Measurements from ENCODE around the gene DNAI4. TPM values are rescaled to one million over a fixed set of nuclear protein-coding genes. Genes with fewer than 3 reads are reported as not detected.

Gene DNAI4
- polyA plus RNA-seq, 3 donors from 2014 or later, result 0.27 to 0.57 TPM; not detected in 1

DNA sequence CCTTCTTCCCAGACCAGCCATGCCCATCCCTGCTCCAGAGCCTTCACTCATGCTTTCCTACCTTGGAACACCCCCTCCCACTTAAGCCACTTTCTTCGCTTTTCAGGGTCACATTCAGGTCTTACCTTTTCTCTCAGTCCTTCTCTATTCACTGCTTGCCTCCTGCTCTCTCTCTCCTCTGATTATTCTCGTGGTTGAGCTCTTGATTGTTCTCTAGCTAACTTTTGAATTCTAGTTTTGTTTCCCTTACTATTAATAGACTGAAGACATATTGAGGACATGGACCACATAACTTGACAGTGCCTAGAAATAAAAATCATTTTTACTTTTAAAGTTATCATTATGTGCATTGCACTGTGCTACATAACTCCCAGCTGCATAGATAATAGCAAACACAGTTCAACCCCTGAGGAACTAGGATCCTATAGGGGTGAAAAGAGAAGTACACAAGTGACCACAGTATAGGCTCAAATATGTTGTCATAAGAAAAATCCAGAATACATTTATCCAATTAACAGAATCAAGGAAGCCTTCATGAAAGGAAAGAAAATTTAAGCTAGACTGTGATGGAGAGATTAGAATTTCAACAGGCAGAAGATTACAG is 145.1 kb downstream of the DNAI4 start:
- H3K4me3 Mint-ChIP-seq, result no peak overlapping the region
- H3K9me3 Mint-ChIP-seq, result peaks cover 0 to 6% (median 0%) of the 10 kb centered on the region in 6 donors
- H3K4me1 Mint-ChIP-seq, result no peaks in the 10 kb centered on the region
- peaks cover 4 to 8% (median 6%) of the 10 kb centered on the region in 3 donors for H3K27me3 Mint-ChIP-seq (ENCODE audit: low read depth in 3 of 3)
- no peak overlapping the region for H3K27ac Mint-ChIP-seq
- no peak for DNase-seq
- no peaks in the 10 kb centered on the region for H3K36me3 Mint-ChIP-seq

DNA sequence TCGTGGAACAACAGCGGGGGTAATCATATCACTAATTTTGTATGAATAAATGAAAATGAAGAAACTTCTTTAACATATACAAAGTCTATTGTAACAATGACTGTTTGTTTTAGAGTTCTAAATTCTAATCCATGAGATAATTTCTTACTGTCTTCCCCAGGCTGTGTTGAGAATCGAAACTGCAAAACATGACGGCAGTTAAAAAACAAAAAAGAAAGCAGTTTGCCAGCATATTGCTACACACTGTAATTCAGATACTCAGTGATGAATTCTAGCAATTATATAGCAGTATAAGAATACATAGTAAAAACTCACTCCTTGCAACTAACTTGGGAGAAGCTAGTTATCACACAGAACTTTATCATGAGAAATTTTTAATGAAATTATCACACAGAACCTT is 145.7 kb downstream of the DNAI4 start:
- DNase-seq, result no peak

DNA sequence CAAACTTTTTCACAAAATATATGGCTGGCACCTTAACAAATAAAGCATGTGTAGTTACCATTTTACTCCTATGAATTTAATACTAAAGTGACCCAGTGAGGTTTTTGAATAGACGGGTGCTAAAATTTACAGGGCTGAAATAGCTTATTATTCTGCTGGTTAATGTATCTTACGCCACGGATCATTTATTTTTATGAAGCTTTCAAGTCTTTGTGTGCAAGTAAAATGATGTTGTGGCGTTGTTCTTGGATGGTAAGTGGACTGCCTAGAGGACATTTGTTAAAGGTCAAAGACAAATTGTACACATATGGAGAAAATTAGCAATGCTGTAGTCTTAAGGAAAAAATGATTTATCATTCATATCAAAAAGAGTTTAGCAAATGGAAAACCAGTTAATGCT is 146.4 kb downstream of the DNAI4 start:
- no peak overlapping the region for H3K4me3 Mint-ChIP-seq
- peaks cover 0 to 3% (median 0%) of the 10 kb centered on the region in 6 donors for H3K9me3 Mint-ChIP-seq
- no peaks in the 10 kb centered on the region for H3K36me3 Mint-ChIP-seq
- H3K4me1 Mint-ChIP-seq, result no peaks in the 10 kb centered on the region
- no peak overlapping the region for H3K27ac Mint-ChIP-seq
- no peak for DNase-seq
- H3K27me3 Mint-ChIP-seq (ENCODE audit: low read depth in 3 of 3), result peaks cover 4 to 8% (median 6%) of the 10 kb centered on the region in 3 donors

More for the DNA sequence above, 145.7 kb downstream of the DNAI4 start:
- Mint-ChIP-seq H3K36me3 (no peaks in the 10 kb centered on the region), H3K4me1 (no peaks in the 10 kb centered on the region), H3K27me3 (ENCODE audit: low read depth in 3 of 3) (peaks cover 4 to 8% (median 6%) of the 10 kb centered on the region in 3 donors), H3K27ac (no peak overlapping the region), H3K4me3 (no peak overlapping the region), H3K9me3 (peaks cover 0 to 3% (median 0%) of the 10 kb centered on the region in 6 donors)

DNA sequence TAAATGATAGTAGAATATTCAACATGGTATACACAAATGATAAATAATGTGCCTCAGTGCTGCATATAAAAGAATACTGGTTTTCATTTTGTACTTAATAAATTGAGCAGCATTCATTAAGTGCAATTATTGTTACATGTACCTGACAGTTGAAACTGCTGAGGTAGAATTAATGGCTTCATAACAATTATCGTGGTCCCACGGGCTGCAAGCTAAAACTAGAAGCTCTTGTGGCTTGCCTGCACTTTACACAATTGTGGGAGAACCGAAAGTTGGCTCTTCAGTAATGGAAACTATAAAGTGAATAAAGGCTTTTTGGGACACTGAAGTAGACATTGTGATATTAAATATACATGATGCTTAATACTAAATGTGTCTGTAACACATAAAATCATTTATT is 146.8 kb downstream of the DNAI4 start:
- H3K4me3 Mint-ChIP-seq, result no peak overlapping the region
- H3K9me3 Mint-ChIP-seq, result peaks cover 0 to 3% (median 0%) of the 10 kb centered on the region in 6 donors

DNA sequence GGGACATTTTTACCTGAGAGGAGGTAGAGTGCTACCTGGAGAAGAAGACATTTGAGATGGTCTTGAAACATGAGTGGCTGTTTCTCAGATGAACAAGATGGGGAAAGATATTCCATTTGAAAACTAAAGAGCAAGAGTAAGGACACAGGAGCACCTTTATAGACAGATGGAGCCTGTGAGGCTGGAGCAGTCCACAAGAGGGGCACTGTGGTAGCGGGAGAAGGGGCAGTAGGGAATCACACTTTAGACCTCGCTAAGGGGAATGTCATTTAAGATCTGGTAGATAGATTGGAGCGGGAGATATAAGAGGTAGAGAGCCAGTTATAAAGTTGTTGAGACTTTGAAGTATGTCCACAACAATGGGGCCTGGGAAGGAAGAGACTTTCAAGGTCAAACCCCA is 149.0 kb downstream of the DNAI4 start:
- H3K4me3 Mint-ChIP-seq, result no peak overlapping the region
- no peaks in the 10 kb centered on the region for H3K4me1 Mint-ChIP-seq
- no peak overlapping the region for H3K27ac Mint-ChIP-seq
- no peaks in the 10 kb centered on the region for H3K9me3 Mint-ChIP-seq
- peaks cover 4 to 6% (median 5%) of the 10 kb centered on the region in 3 donors for H3K27me3 Mint-ChIP-seq (ENCODE audit: low read depth in 3 of 3)
- no peaks in the 10 kb centered on the region for H3K36me3 Mint-ChIP-seq
- DNase-seq, result no peak

More for the DNA sequence above, 146.8 kb downstream of the DNAI4 start:
- no peak for DNase-seq
- Mint-ChIP-seq H3K4me1 (no peaks in the 10 kb centered on the region), H3K36me3 (no peaks in the 10 kb centered on the region), H3K27me3 (ENCODE audit: low read depth in 3 of 3) (peaks cover 4 to 8% (median 6%) of the 10 kb centered on the region in 3 donors), H3K27ac (no peak overlapping the region)

DNA sequence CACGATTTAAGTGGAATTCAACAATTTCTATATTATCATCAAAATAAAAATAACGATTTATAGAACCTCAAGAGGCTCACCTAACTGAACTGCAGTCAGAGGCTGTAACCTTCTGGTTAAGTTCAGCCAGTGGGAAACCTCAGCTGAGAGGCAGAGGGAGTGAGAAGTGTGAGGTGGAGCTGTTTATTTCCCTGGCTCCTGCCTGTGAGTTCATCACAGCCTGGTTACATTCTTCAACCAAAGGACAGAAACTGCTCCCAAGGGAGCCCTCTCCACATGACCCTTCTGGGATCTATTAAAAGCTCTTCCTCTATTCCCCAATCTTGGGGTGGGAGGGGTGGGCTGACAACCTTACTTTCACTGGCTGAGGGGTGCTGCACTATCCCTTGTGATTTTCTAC is 150.2 kb downstream of the DNAI4 start:
- Mint-ChIP-seq H3K9me3 (no peaks in the 10 kb centered on the region), H3K36me3 (no peaks in the 10 kb centered on the region), H3K27me3 (ENCODE audit: low read depth in 3 of 3) (peaks cover under 1 to 2% (median 2%) of the 10 kb centered on the region in 3 donors), H3K4me1 (no peaks in the 10 kb centered on the region), H3K27ac (no peak overlapping the region), H3K4me3 (no peak overlapping the region)
- no peak for DNase-seq

DNA sequence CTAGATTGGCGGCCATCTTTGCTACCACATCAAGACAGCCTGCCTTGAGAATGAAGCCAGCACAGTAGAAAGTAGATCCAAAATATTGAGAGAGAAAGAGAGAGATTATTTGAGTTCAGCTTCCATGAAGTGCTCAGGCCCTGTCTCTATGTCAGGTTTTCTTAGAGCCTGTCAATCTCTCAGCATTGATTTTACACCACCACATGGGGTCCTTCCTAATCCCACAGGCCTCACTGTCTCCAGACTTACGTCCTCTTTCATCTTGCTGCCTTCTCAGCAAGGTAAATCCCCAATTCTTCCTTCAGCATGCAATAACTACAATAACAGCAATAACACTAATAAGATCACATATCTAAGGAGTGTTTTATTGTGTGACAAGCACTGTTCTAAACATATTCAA is 151.4 kb downstream of the DNAI4 start:
- no peaks in the 10 kb centered on the region for H3K36me3 Mint-ChIP-seq
- H3K9me3 Mint-ChIP-seq, result no peaks in the 10 kb centered on the region
- no peaks in the 10 kb centered on the region for H3K4me1 Mint-ChIP-seq
- no peak overlapping the region for H3K4me3 Mint-ChIP-seq
- no peak overlapping the region for H3K27ac Mint-ChIP-seq
- DNase-seq, result no peak
- peaks cover 0 to 2% (median 0%) of the 10 kb centered on the region in 3 donors for H3K27me3 Mint-ChIP-seq (ENCODE audit: low read depth in 3 of 3)

DNA sequence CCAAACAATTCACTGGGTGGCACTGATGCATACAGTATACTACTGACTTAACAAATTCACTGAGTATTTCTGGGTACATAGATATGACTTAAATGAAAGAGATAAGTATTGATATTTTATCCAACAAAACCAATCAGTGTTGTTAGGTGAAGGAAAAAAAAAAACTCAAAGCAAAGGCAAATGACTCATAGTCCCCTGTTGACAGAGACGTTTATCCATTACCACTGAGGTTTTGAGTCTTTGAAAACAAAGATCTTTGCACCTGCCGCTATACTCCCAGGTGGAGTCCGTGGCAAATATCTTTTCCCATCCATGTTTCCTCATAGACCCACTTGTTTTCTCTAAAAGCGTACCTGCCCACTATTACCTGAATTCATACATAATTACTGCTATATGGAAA is 154.0 kb downstream of the DNAI4 start:
- Mint-ChIP-seq H3K4me1 (no peaks in the 10 kb centered on the region), H3K27ac (no peak overlapping the region), H3K27me3 (ENCODE audit: low read depth in 3 of 3) (peaks cover 0 to 2% (median 1%) of the 10 kb centered on the region in 3 donors), H3K4me3 (no peak overlapping the region), H3K9me3 (no peaks in the 10 kb centered on the region), H3K36me3 (no peaks in the 10 kb centered on the region)
- DNase-seq, result no peak

DNA sequence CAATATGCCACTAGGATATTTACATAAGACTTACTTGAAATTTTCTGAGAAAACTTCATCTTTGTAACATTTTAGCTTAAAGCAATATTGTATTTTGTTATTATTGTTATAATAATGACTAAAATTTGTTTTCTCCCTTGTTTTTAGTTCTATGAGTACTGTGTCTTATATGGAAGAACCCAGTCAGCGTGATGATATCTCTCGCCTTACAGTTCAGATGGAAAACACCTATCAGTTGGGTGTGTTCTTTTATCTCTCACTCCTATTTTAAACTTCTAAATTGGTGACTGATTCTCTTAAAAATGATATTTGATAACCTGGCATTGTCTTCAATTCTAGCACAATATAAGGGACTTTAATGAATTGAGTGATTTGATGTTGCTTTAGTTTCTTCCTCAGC is 154.4 kb downstream of the DNAI4 start:
- Mint-ChIP-seq H3K36me3 (no peaks in the 10 kb centered on the region), H3K27me3 (ENCODE audit: low read depth in 3 of 3) (peaks cover 0 to 1% (median 0%) of the 10 kb centered on the region in 3 donors), H3K27ac (no peak overlapping the region), H3K4me3 (peak overlapping the region in 1 of 5 donors; percentile 39), H3K9me3 (no peaks in the 10 kb centered on the region), H3K4me1 (no peaks in the 10 kb centered on the region)
- DNase-seq, result no peak

DNA sequence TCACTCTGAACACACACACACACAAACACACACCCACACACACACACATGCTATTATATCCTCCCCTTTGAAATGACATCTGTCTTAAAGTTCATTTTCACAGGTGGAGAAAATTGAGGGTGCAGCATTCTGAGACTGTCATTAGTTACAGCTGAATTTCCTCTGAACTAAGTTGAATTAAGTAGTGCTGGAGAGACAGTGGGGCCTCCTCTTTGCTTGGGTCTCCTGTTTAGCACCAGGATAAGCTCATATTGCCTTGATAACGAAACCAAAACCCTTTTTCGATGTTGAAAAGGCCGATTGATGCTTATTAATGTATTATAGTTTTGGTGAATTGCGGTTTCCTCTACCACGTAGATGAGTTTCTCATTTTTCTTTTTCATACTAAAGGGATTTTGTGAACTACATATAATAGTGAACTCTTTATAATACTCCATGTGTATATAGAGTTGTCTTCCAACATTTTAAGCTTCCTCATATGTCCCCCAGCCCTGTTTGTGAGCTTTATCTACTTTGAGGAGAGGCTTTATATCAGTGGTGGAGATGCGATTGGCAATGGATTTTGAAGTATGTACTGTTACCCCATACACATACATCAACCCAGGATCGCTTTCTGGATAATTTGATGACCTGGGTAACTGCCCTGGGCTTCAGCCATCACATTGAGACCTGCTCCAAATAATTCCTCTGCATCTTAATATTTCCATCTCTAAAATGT is 155.0 kb downstream of the DNAI4 start:
- Mint-ChIP-seq H3K4me3 (peak overlapping the region in 1 of 5 donors; percentile 74), H3K36me3 (no peaks in the 10 kb centered on the region), H3K9me3 (no peaks in the 10 kb centered on the region), H3K27me3 (ENCODE audit: low read depth in 3 of 3) (peaks cover 0 to 1% (median 0%) of the 10 kb centered on the region in 3 donors), H3K4me1 (no peaks in the 10 kb centered on the region), H3K27ac (peak overlapping the region in 1 of 6 donors; percentile 50)
- DNase-seq, result peak in 1 of 3 donors; percentile 4

DNA sequence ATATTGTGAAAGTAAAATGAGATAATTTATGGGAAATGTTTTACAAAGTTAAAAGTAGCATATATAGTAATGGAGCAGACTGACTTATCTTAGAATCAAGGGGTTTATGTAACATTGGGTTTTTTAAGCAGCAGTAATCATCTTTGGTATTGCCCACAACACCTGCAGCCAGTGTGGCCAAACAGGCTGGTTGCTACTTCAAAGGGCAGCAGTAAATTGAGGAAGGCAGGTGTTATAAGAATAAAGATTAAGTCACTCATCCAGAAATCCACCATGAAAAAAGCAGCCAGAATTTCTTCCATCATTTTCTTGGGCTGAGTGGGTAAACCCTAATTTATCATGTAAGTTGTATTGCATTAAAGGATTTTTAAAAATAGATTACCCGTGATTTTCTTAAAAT is 155.7 kb downstream of the DNAI4 start:
- Mint-ChIP-seq H3K36me3 (no peaks in the 10 kb centered on the region), H3K27ac (no peak overlapping the region), H3K4me3 (no peak overlapping the region), H3K4me1 (no peaks in the 10 kb centered on the region), H3K9me3 (no peaks in the 10 kb centered on the region), H3K27me3 (ENCODE audit: low read depth in 3 of 3) (peaks cover 0 to 1% (median 0%) of the 10 kb centered on the region in 3 donors)
- DNase-seq, result no peak

DNA sequence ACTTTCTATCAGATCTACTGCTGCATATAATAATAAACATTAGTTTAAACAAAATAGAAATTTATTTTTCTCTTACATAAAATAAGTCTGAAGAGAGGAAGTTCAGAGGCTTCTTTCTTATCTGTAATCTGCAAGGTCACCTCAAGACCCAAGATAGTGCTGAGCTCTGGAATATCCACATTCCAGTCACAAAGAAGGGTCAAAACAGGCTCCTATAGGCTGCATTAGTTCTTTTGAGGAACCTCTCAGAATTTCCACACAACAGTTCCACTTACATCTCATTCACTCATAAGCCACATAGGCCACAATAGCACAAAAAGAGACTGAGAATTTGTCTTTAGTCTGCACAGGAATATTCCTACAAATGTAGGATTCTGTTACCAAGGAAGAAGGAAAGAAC is 157.0 kb downstream of the DNAI4 start:
- Mint-ChIP-seq H3K9me3 (no peaks in the 10 kb centered on the region), H3K36me3 (no peaks in the 10 kb centered on the region), H3K27me3 (ENCODE audit: low read depth in 3 of 3) (peaks cover 0 to 1% (median 0%) of the 10 kb centered on the region in 3 donors), H3K4me3 (no peak overlapping the region), H3K27ac (no peak overlapping the region), H3K4me1 (no peaks in the 10 kb centered on the region)
- DNase-seq, result no peak

DNA sequence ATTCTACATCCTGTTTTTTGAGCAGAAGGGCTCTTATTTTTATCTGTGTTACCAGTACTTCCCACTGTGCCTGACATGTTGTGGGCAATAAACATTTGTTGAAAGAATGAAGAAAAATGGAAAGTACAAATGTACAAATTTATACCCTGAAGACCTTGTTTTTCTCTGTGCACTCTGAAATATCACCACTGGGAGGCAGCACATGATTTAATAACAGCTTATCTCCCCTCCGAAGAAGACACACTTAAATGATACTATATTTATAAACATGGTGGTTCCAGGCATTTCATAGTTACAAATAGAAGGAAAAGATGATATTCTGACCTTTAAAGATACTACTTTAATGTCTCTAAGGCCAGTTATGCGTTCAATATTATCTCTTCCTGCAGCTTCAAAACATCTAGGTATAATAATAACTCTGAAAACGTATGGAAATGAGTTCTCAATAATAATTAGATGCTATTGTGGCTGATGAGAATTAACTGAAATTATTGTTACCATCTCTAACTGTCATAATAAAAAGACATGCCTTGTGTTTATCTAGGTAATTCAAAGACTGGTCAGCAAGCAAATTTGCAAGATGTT is 159.6 kb downstream of the DNAI4 start:
- no peaks in the 10 kb centered on the region for H3K9me3 Mint-ChIP-seq

More for the DNA sequence above, 159.6 kb downstream of the DNAI4 start:
- DNase-seq, result peak; percentile 10 to 36 (median 16)
- no peaks in the 10 kb centered on the region for H3K4me1 Mint-ChIP-seq
- H3K4me3 Mint-ChIP-seq, result no peak overlapping the region
- H3K36me3 Mint-ChIP-seq, result no peaks in the 10 kb centered on the region
- no peak overlapping the region for H3K27ac Mint-ChIP-seq
- H3K27me3 Mint-ChIP-seq (ENCODE audit: low read depth in 3 of 3), result peaks cover 0 to 1% (median 0%) of the 10 kb centered on the region in 3 donors

Data from immature natural killer cell (primary cell).